CD4-positive, alpha-beta T cell (primary cell): Measurements from ENCODE around the gene KCNH1. TPM values are rescaled to one million over a fixed set of nuclear protein-coding genes. Genes with fewer than 3 reads are reported as not detected.

ENCODE experiments used
- ATAC-seq: fragments of 200-7000 bp; cut with Tn5 transposase; one replicate; pipeline ENCODE4 v1.10.0; 2022; ENCODE audit warnings: mild to moderate bottlenecking; ENCODE audit not compliant: poor library complexity
- CTCF ChIA-PET: fragments of 350-600 bp; sonication (Branson Sonifier 250); formaldehyde crosslinking; loops from one replicate; lab custom pipeline; 2021; ENCODE audit warnings: antibody characterized with exemption, inconsistent platforms; lab: Charles Lee
- POLR2A ChIA-PET: fragments of 350-600 bp; sonication (Branson Sonifier 250); formaldehyde crosslinking; loops from one replicate; lab custom pipeline; 2021; ENCODE audit warnings: antibody characterized with exemption, inconsistent platforms; lab: Charles Lee
- DNase-seq, 14 experiments: peaks; one replicate each; pipeline ENCODE4 v3.0.0-alpha.2; 2013 to 2020; ENCODE audit warnings: mixed read lengths in 2 of 14
- H3K27ac ChIP-seq, 2 donors: one replicate each; pipeline versions ENCODE4 v1.5.1 to v1.7.0; 2013; ENCODE audit warnings: low read length in 2 of 2, low read depth in 1 of 2, mild to moderate bottlenecking in 1 of 2
- H3K27me3 ChIP-seq, 2 experiments: 1 replicate in 1 of 2; 2 replicates in 1 of 2; pipeline versions ENCODE4 v1.6.1 to v1.7.0; 2013; ENCODE audit warnings: low read length in 2 of 2, control low read depth in 1 of 2, mild to moderate bottlenecking in 1 of 2, moderate library complexity in 1 of 2; ENCODE audit not compliant: insufficient read depth in 2 of 2, control insufficient read depth in 1 of 2
- H3K36me3 ChIP-seq: one replicate; pipeline ENCODE4 v1.6.1; 2013; ENCODE audit warnings: low read length, control low read depth; ENCODE audit not compliant: insufficient read depth
- H3K4me1 ChIP-seq: one replicate; pipeline ENCODE4 v1.6.1; 2013; ENCODE audit warnings: low read length, control low read depth; ENCODE audit not compliant: insufficient read depth
- H3K4me3 ChIP-seq: one replicate; pipeline ENCODE4 v1.5.1; 2013; ENCODE audit warnings: mild to moderate bottlenecking, low read length, moderate library complexity
- H3K9me3 ChIP-seq, 2 experiments: 1 replicate in 1 of 2; 2 replicates in 1 of 2; pipeline versions ENCODE4 v1.6.1 to v1.7.0; 2013; ENCODE audit warnings: low read length in 2 of 2, mild to moderate bottlenecking in 2 of 2, control low read depth in 1 of 2, moderate library complexity in 1 of 2; ENCODE audit not compliant: control insufficient read depth in 1 of 2, insufficient read depth in 1 of 2
- H3K27ac Mint-ChIP-seq: one replicate; pipeline ENCODE4 v1.8.0; 2020; ENCODE audit warnings: mixed read lengths
- H3K27me3 Mint-ChIP-seq: one replicate; pipeline ENCODE4 v1.8.0; 2021; ENCODE audit warnings: mixed read lengths
- H3K36me3 Mint-ChIP-seq: one replicate; pipeline ENCODE4 v1.8.0; 2021; ENCODE audit warnings: low read depth, mixed read lengths
- H3K4me1 Mint-ChIP-seq: one replicate; pipeline ENCODE4 v1.8.0; 2021; ENCODE audit warnings: low read depth, mixed read lengths
- H3K4me3 Mint-ChIP-seq: one replicate; pipeline ENCODE4 v1.8.0; 2020; ENCODE audit warnings: mild to moderate bottlenecking, mixed read lengths
- H3K9me3 Mint-ChIP-seq: one replicate; pipeline ENCODE4 v1.8.0; 2020; ENCODE audit warnings: mixed read lengths
- intact Hi-C, 2 experiments: fragments of 100-400 bp; cut with DNase I in 1 of 2; cut with micrococcal nuclease in 1 of 2; formaldehyde crosslinking; loops; one replicate each; pipeline versions ENCODE4 v1.15.1 to v1.9.0; 2023 to 2025; cut with DNase I, micrococcal nuclease
- total RNA-seq, 174 experiments: library from RNA in 2 of 174; stranded (reverse) in 2 of 174; gene quantifications; one replicate each; pipeline ENCODE4 v1.2.3 and lab custom pipeline; 2021 to 2026
- TF ChIP-seq, protein P1 (sequence below): fragments of 200-600 bp; IDR thresholded peaks from one replicate; pipeline ENCODE4 v1.8.0; 2022; ENCODE audit warnings: antibody characterized with exemption, mild to moderate bottlenecking

Gene KCNH1
- total RNA-seq, 2 experiments from 2014 or later, result not detected

DNA sequence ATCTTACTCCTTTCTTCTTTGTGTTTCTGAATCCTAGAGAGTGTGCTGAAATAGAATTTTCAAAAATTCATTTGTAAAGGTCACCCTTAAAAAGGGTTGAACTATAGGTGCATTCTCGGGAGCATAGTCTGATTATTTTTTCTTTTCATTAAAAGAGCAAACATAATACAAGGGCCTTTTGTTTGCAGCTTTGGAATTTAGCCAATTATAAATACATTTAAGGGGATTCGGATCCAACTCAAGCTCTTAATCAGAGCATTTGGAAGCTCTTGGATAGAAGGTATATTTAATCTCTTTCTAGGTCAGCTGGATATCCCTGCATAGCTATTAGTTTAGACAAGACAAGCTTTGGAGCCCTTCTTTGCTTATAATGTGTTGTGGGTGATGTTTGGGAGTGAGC, 483.5 kb downstream of the KCNH1 start:
- no peak for DNase-seq
- Mint-ChIP-seq H3K4me3 (no peak overlapping the region), H3K27ac (no peak overlapping the region), H3K9me3 (no peaks in the 10 kb centered on the region), H3K27me3 (no peaks in the 10 kb centered on the region), H3K4me1 (no peaks in the 10 kb centered on the region), H3K36me3 (no peaks in the 10 kb centered on the region)
- no peaks in the 10 kb centered on the region for H3K9me3 ChIP-seq
- ATAC-seq, result no peak
- no peak overlapping the region for H3K4me3 ChIP-seq
- CTCF ChIA-PET, result no interaction called here
- no peaks in the 10 kb centered on the region for H3K36me3 ChIP-seq
- TF ChIP-seq, protein P1, sequence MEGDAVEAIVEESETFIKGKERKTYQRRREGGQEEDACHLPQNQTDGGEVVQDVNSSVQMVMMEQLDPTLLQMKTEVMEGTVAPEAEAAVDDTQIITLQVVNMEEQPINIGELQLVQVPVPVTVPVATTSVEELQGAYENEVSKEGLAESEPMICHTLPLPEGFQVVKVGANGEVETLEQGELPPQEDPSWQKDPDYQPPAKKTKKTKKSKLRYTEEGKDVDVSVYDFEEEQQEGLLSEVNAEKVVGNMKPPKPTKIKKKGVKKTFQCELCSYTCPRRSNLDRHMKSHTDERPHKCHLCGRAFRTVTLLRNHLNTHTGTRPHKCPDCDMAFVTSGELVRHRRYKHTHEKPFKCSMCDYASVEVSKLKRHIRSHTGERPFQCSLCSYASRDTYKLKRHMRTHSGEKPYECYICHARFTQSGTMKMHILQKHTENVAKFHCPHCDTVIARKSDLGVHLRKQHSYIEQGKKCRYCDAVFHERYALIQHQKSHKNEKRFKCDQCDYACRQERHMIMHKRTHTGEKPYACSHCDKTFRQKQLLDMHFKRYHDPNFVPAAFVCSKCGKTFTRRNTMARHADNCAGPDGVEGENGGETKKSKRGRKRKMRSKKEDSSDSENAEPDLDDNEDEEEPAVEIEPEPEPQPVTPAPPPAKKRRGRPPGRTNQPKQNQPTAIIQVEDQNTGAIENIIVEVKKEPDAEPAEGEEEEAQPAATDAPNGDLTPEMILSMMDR, result no peak
- POLR2A ChIA-PET, result no interaction called here
- intact Hi-C loops, result no loop called here
- H3K27ac ChIP-seq, result no peak overlapping the region
- H3K27me3 ChIP-seq, result no peaks in the 10 kb centered on the region
- no peaks in the 10 kb centered on the region for H3K4me1 ChIP-seq

DNA sequence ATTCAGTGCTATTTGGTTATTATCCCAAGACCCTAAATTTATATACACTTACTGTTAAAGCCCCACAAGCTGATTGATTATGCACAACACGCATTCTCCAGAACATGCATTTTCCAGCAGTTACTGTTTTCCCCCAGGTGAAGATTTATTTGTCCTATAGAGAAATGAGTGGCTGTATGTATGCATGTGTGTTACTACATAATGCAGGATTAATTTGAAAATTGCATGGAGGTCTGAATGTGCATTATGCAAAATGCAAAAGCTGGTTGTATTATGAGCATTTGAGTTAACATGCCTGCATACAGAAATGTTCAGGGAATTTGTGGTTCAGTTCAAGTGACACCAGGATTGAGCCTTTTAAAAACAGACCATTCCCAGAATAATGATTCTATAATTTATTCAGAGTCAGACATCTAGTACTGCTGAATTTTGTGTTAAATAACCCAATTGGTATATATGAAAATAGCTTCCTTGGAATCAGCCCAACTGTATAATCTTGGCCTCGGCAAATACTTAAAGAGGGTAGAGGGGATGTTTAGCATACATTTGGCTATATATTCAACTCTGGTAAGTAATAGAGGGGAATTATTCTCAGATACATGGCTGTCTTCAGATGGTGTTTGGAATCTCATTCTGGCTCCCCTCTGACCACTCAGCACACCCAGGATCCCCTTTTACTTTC, 485.2 kb downstream of the KCNH1 start:
- Mint-ChIP-seq H3K4me3 (no peak overlapping the region), H3K4me1 (no peaks in the 10 kb centered on the region), H3K27me3 (no peaks in the 10 kb centered on the region), H3K36me3 (no peaks in the 10 kb centered on the region), H3K27ac (no peak overlapping the region), H3K9me3 (no peaks in the 10 kb centered on the region)
- no peaks in the 10 kb centered on the region for H3K27me3 ChIP-seq
- DNase-seq (no peak), ATAC-seq (no peak)
- H3K27ac ChIP-seq, result no peak overlapping the region
- TF ChIP-seq, protein P1, result no peak
- ChIA-PET CTCF (interaction anchor here (0.6 kb wide), 1 partner anchor 1111 kb away, joined by 3 read pairs; no protein-coding TSS in a partner anchor), POLR2A (interaction anchor here (0.6 kb wide), 1 partner anchor 22 kb away, joined by 3 read pairs; no protein-coding TSS in a partner anchor)
- intact Hi-C loops, result no loop called here
- no peak overlapping the region for H3K4me3 ChIP-seq
- no peaks in the 10 kb centered on the region for H3K36me3 ChIP-seq
- H3K4me1 ChIP-seq, result no peaks in the 10 kb centered on the region
- no peaks in the 10 kb centered on the region for H3K9me3 ChIP-seq

DNA sequence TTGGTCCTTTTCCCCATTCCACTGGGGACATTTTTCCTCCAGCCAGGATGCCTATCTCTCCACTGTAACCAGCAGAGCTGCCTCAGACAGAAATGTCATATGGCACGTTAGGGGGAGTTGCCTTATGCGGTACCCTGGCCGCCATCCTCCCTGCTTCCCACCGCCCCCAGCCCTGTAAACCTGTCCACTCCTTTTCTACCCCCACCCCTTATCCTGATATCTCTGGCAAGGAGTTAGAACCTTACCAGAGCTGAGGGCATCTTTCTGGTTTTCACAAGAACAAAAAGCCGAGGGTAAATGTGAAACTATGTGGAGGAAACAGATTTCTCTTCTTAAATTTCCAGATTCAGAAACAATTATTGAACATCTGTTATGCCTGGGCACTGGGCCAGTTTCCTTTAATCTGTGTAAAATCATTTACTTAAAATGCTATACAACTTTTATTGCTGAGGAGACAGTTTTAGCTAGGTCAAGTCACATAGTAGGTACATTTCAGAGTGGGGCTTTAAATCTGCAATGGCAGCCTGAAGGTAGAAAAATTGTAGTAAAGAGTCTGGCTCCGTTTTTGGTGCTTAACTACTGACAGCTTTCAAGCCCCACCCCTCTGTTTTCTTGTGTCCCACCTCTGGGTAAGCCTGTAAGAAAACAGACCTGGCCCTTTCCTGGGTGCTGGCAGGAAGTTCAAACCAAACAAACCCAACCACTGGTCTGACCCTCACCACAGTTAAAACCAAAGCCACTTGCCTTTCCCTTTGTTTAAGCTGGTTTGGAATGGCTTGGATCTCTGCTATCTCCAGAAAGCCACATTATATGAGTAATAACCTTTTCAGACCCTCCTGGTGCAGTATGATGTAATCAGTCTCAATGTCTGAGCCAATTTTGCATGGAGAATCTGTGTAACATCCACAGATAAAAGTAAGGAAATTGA, 486.3 kb downstream of the KCNH1 start:
- CTCF ChIA-PET, result no interaction called here
- Histone ChIP-seq H3K36me3 (no peaks in the 10 kb centered on the region), H3K4me1 (no peaks in the 10 kb centered on the region), H3K27ac (no peak overlapping the region), H3K4me3 (no peak overlapping the region), H3K9me3 (no peaks in the 10 kb centered on the region), H3K27me3 (no peaks in the 10 kb centered on the region)
- Mint-ChIP-seq H3K27me3 (no peaks in the 10 kb centered on the region), H3K9me3 (no peaks in the 10 kb centered on the region), H3K27ac (no peak overlapping the region), H3K4me3 (no peak overlapping the region), H3K36me3 (no peaks in the 10 kb centered on the region), H3K4me1 (no peaks in the 10 kb centered on the region)
- intact Hi-C loops, result no loop called here
- DNase-seq (no peak), ATAC-seq (no peak)
- POLR2A ChIA-PET, result interaction anchor here (0.6 kb wide), 1 partner anchor 23 kb away, joined by 3 read pairs; no protein-coding TSS in a partner anchor
- TF ChIP-seq, protein P1, result no peak
